GM18498 (cell line): ENCODE measurements around the gene CMTM4.
"Not testable (repeated sequence)": the region's sequence is repeated elsewhere in the genome, so short reads cannot be mapped to it uniquely, and the experiment has no call there.

Experiments used
- ATAC-seq: cut with Tn5 transposase; IDR thresholded peaks from one replicate; pipeline ENCODE4 v1.9.1; 2021; ENCODE audit warnings: mild to moderate bottlenecking, moderate library complexity; ENCODE audit not compliant: unreplicated experiment

CMTM4 gene

GRCh38 chr16:66617728-66618127 is 78.8 kb downstream of the CMTM4 start:
- ATAC-seq: no peak

DNA sequence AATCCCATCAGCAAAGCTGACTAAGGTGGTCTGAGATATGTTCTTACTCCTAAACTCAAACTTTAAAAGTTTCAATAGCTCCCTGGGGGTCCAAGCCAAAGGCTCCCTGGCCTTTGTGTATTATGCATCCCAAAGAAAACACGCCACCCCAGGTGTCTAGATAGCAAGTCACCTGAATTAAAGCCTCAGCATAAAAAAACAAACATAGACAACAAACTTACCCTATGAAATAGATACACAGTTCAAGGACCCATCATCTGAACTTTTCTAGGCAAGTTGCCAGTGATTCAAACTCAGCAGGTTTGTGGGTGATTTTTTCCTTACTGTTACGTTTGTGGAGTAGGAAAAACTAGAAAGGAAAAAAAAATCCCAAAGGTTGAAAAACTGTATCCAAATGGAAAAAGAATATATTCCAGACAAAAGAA is 79.5 kb downstream of the CMTM4 start:
- no peak for ATAC-seq

- no peak for ATAC-seq
Observed at GRCh38 chr16:66616592-66616991, 80.0 kb downstream of the CMTM4 start.

DNA sequence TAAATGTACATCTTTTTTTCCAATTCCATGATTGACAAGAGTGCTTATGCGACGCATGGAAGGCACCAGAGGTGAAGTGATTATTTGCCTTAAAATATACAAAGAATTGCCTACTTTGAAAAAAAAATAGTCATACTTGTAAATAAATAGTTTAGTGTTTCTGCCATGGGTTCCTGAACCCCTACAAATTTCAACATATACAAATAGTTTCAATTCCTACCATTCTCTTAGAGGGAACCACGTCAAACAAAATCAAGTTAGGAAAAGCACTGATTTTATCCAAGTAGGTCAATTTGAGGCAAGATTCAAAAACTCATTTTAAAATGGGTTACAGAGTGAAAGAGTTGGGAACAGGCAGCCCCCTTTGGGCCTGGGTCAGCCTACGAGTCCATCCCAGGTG is 80.4 kb downstream of the CMTM4 start:
- ATAC-seq: no peak

- no peak for ATAC-seq
Observed at GRCh38 chr16:66614161-66614802, 82.3 kb downstream of the CMTM4 start.

- no peak for ATAC-seq
Observed at GRCh38 chr16:66612422-66612821, 84.1 kb downstream of the CMTM4 start.

- ATAC-seq: not testable (repeated sequence)
Observed at GRCh38 chr16:66611911-66612310, 84.6 kb downstream of the CMTM4 start.

DNA sequence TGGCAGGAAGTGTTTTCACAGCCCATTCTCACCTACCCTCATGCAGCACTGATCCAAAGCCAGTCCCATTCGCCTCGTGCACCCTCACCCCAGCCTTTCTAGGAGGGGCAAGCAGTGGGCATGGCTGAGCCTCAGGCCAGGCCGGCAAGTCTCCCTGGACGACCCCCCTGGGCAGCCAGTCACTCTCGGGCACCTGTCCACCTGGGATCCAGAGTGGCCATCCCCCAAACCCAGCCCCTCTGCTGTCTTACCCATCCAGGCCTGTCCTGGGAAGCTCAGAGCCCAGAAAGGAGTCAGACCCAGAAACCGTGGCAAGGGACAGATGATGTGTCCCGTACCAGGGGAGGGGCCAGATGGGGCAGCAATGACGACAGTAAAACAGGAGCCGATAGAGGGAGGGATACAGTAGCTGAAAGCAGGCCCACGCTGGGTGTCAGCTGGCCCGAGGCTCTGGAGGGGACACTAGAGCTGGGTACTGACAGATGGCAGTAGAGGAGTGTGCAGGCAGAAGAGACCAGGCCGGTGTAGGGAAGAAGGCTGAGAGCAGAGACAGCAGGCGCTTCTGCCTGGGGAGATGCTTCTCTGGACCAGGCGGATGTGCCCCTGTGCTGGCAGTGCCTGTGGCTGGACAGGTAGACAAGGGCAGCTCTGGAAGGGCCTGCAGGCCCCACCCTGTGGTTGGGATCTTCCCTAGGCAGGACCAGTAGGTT is 86.3 kb downstream of the CMTM4 start:
- no peak for ATAC-seq

- ATAC-seq: no peak
Observed at GRCh38 chr16:66609139-66609510, 87.4 kb downstream of the CMTM4 start.

- peak; percentile 39 for ATAC-seq
Observed at GRCh38 chr16:66608241-66609138, 88.1 kb downstream of the CMTM4 start.

- ATAC-seq: peak; percentile 58
Observed at GRCh38 chr16:66605979-66606751, 90.4 kb downstream of the CMTM4 start.

- peak; percentile 13 for ATAC-seq
Observed at GRCh38 chr16:66605177-66605978, 91.2 kb downstream of the CMTM4 start.

DNA sequence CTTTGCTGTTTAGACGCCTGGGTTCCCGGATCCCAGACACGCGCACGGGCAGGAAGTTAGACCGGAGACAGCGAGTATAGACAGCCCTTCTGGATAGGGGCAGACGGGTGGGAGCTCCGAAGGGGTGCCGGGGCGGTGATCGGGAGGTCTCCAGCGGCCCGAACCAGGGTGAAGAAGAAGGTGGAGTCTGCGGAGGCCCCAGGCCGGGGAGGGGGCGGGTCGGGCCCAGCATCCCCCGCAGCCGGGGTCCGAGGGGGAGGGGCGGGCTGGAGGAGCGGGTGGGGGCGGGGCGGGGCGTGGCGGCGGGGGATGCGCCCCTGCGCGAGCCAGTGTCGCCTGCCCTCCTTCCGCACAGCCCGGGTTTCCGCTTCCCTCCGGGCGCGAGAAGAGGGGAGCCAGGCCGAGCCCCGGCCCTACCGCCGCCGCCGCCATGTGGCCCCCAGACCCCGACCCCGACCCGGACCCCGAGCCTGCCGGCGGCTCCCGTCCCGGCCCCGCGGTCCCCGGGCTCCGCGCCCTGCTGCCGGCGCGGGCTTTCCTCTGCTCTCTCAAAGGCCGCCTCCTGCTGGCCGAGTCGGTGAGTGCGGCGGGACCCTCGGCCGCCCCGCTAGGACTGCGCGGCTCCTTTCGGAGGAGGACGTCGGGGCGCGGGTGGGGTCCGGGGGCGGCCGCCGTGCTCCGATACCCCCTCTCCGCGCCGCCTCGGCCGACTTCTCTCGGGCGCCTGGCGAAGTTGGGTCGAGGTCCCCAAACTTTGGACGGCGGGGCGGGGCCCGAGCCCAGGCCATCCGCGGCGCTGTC is 92.0 kb downstream of the CMTM4 start, which contains the start of gene CMTM3:
TSS of gene CMTM3 (plus strand) at position 329 of the 801 bp plus-strand sequence. CDS start at position 431, 102 bp downstream.
- ATAC-seq: peak; percentile 61

- ATAC-seq: no peak
Observed at GRCh38 chr16:66603537-66604375, 92.8 kb downstream of the CMTM4 start.

- no peak for ATAC-seq
Observed at GRCh38 chr16:66601471-66601870, 95.1 kb downstream of the CMTM4 start.

GRCh38 chr16:66600477-66600876 is 96.1 kb downstream of the CMTM4 start:
- ATAC-seq: no peak

GRCh38 chr16:66599726-66600125 is 96.8 kb downstream of the CMTM4 start:
- ATAC-seq: no peak

DNA sequence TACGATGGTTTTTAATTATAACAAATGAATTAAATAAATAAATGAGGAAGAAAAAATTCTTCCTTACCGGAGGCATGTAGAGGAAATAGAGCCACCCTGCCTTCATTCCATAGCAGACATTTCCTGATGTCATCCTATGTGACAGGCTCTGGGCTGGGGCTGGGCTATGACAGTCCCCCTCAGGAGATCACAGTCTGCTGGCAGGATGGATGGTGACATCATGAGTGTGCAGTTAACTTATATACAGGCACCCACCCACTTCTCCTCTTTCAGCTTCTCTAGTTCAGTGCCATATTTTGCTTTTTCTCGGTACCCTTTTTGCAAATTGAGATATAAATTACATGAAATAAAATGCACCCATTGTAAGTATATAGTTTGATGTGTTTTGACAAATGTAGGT is 98.4 kb downstream of the CMTM4 start:
- no peak for ATAC-seq
